DMS53 treated with DMSO at 0.1 percent for 48 hours (cell line): ENCODE data around the gene ADCY3.

Experiments used
- DNase-seq: peaks from one replicate; lab custom pipeline; 2025; ENCODE audit not compliant: unreplicated experiment; lab: John Stamatoyannopoulos, UW

Gene ADCY3

GRCh38 chr2:24920098-24920808 is at the start of gene ADCY3:
Gene ADCY3, minus strand, starts transcription at chr2:24920237. Its CDS starts 1,250 bp downstream, at chr2:24918987.
- DNase-seq, result no peak

- DNase-seq, result no peak
These were observed 49.7 kb upstream of the ADCY3 start for GRCh38 chr2:24969784-24970183.

- no peak for DNase-seq
These were observed 41.9 kb upstream of the ADCY3 start for GRCh38 chr2:24961903-24962302.

GRCh38 chr2:24959761-24960160 is 39.7 kb upstream of the ADCY3 start:
- DNase-seq, result no peak

GRCh38 chr2:24958411-24958935 is 38.4 kb upstream of the ADCY3 start:
- no peak for DNase-seq

GRCh38 chr2:24957976-24958375 is 37.9 kb upstream of the ADCY3 start:
- no peak for DNase-seq

GRCh38 chr2:24957221-24957620 is 37.2 kb upstream of the ADCY3 start:
- no peak for DNase-seq

- no peak for DNase-seq
These were observed 35.9 kb upstream of the ADCY3 start for GRCh38 chr2:24955921-24956320.

GRCh38 chr2:24955232-24955631 is 35.2 kb upstream of the ADCY3 start:
- no peak for DNase-seq

GRCh38 chr2:24950102-24950501 is 30.1 kb upstream of the ADCY3 start:
- DNase-seq, result no peak

- DNase-seq, result no peak
These were observed 28.5 kb upstream of the ADCY3 start for GRCh38 chr2:24948506-24948905.

- DNase-seq, result no peak
These were observed 27.6 kb upstream of the ADCY3 start for GRCh38 chr2:24947561-24948157.

GRCh38 chr2:24945907-24946306 is 25.9 kb upstream of the ADCY3 start:
- DNase-seq, result no peak

GRCh38 chr2:24943427-24944053 is 23.5 kb upstream of the ADCY3 start:
- no peak for DNase-seq

GRCh38 chr2:24939353-24939752 is 19.3 kb upstream of the ADCY3 start:
- no peak for DNase-seq

- no peak for DNase-seq
These were observed 17.2 kb upstream of the ADCY3 start for GRCh38 chr2:24937236-24937635.

GRCh38 chr2:24935145-24935544 is 15.1 kb upstream of the ADCY3 start:
- DNase-seq, result no peak

GRCh38 chr2:24932715-24933114 is 12.7 kb upstream of the ADCY3 start:
- no peak for DNase-seq

- no peak for DNase-seq
These were observed 10.7 kb upstream of the ADCY3 start for GRCh38 chr2:24930768-24931167.

- no peak for DNase-seq
These were observed 9.2 kb upstream of the ADCY3 start for GRCh38 chr2:24929230-24929629.

GRCh38 chr2:24928036-24928435 is 8.0 kb upstream of the ADCY3 start:
- DNase-seq, result no peak

- DNase-seq, result no peak
These were observed 6.7 kb upstream of the ADCY3 start for GRCh38 chr2:24926602-24927252.
